IPS DF 6.9 (cell line): ENCODE measurements around the gene DISP1.

ENCODE experiments used
- DNase-seq: peaks from one replicate; pipeline ENCODE4 v3.0.0-alpha.2; 2013; ENCODE audit warnings: low read depth, low spot score
- H3K27ac ChIP-seq: one replicate; pipeline ENCODE4 v1.5.1; 2013; ENCODE audit warnings: low read length, control low read depth
- H3K27me3 ChIP-seq: 2 replicates; pipeline ENCODE4 v1.6.1; 2013; ENCODE audit warnings: mild to moderate bottlenecking, low read length; ENCODE audit not compliant: control insufficient read depth, insufficient read depth
- H3K36me3 ChIP-seq: 2 replicates; pipeline ENCODE4 v1.6.1; 2013; ENCODE audit warnings: low read length; ENCODE audit not compliant: control insufficient read depth, insufficient read depth
- H3K4me1 ChIP-seq: 2 replicates; pipeline ENCODE4 v1.6.1; 2013; ENCODE audit warnings: low read length; ENCODE audit not compliant: control insufficient read depth, insufficient read depth
- H3K4me3 ChIP-seq: 2 replicates; pipeline ENCODE4 v1.5.1; 2013; ENCODE audit warnings: mild to moderate bottlenecking, low read length
- H3K9me3 ChIP-seq: 2 replicates; pipeline ENCODE4 v1.6.1; 2013; ENCODE audit warnings: low read length, inconsistent platforms; ENCODE audit not compliant: control insufficient read depth, insufficient read depth
- WGBS: extraction: QIAGEN DNeasy Blood & Tissue Kit; methylation state at CpG from one replicate; pipeline ENCODE4 v1.1.7; 2013; ENCODE audit warnings: mixed read lengths, missing lambda C conversion rate; ENCODE audit not compliant: insufficient read length, insufficient coverage; 5-methylcytosine and 5-hydroxymethylcytosine counted together

DISP1 gene

DNA sequence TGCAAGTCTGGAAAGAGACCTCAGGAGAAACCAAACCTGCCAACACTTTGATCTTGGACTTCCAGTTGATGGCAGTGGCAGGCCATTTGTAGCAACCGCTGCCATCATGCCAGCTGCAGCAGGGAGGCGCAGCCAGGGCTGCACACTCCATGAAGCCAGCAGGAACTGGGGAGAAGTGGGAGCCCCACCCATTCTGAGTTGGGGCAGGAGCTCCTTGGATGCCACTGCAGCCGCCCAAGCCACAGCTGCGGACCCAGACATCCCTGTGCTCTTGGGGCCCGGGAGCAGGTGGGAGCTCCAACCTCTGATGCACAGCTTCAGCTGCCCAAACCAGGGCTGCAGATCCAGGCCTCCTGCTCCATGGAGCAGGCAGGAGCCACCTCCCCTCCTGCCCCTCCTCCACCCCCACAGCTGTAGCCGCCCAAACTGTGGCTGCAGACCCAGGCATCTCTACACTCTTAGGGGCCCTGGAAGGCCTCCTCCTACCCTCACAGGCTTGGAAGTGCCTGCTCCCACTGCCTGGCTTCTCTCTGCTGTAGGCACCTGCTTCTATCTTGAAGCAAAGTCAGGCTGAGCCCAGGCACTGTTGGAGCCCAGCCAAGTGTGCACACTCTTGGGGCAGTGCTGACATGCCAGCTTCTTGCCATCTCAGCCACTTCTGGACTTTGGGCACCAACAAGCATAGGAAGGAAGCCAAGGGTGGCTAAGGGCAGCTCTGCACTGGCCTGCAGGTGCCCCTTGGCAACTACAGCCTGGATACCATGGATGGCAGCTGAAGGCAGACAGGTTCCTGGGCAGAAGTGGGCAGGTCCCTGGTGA, 20.0 kb upstream of the DISP1 start:
- WGBS: no CpG with 5 or more reads among the region's 6 CpGs
- no peaks in the 10 kb centered on the region for H3K36me3 ChIP-seq
- no peak overlapping the region for H3K27ac ChIP-seq
- no peak overlapping the region for H3K4me3 ChIP-seq
- H3K9me3 ChIP-seq: no peaks in the 10 kb centered on the region
- no peaks in the 10 kb centered on the region; the same call in 1 of the 2 replicates for H3K4me1 ChIP-seq
- no peaks in the 10 kb centered on the region for H3K27me3 ChIP-seq
- no peak for DNase-seq

DNA sequence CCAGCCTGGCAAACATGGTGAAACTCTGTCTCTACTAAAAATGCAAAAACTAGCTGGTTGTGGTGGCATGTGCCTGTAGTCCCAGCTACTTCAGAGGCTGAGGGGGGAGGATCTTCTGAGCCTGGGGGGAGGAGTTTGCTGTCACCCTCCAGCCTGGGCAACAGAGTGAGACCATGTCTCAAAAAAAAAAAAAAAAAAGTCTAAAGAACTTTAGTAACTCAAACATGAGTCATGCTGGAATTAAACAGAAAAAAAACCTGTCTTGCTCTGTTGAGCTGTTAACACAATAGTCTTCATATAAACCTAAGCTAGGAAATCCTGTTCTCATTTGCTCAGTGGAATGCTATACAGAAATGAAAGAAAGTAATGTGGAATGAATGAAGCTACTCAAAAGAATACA, 16.7 kb upstream of the DISP1 start:
- no peaks in the 10 kb centered on the region for H3K36me3 ChIP-seq
- no peaks in the 10 kb centered on the region for H3K9me3 ChIP-seq
- no peak overlapping the region for H3K27ac ChIP-seq
- DNase-seq: no peak
- no peaks in the 10 kb centered on the region for H3K27me3 ChIP-seq
- H3K4me1 ChIP-seq: no peaks in the 10 kb centered on the region; the same call in 1 of the 2 replicates
- no peak overlapping the region for H3K4me3 ChIP-seq

DNA sequence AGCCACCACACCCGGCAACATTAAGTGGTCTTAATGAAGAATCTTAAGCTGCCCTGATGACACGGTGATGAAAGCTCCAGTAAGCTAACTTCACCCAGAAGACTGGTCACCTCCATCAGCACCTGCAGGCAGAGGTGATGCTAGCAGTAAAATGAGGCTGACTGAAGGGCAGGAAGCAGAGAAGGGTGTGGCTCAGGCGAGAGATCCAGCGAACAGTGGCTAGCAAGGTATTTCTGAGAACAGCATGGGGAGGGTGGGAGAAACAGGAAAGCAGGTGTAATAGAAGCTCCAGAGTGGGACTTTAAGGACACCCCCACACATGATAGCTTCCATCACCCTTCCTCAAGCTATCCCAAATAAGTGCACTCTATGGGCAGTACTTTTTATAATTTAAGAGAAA, 15.9 kb upstream of the DISP1 start:
- no CpG with 5 or more reads among the region's 4 CpGs for WGBS
- no peak overlapping the region for H3K4me3 ChIP-seq
- H3K4me1 ChIP-seq: no peaks in the 10 kb centered on the region; the same call in 1 of the 2 replicates
- no peak for DNase-seq
- no peaks in the 10 kb centered on the region for H3K36me3 ChIP-seq
- no peaks in the 10 kb centered on the region for H3K9me3 ChIP-seq
- no peak overlapping the region for H3K27ac ChIP-seq
- H3K27me3 ChIP-seq: no peaks in the 10 kb centered on the region

DNA sequence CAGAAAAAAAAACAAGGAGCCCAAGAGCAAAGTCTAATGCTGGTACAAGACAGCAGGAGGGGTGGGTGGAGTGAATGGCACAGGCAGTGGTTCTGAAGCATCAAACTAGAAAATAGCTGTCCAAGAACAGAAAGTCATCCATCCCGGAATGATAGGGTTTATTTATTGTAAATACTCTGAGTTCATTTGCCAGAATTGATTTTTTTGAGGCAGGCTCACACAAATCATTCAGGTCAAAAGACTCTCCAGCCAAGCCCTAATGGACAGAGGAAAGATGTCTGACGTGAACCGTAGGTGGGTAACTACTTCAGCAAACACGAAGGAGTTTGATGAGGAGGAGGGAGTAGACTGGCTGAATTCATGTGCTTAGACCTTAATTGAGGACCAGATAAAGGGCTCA, 13.8 kb upstream of the DISP1 start:
- H3K4me1 ChIP-seq: no peaks in the 10 kb centered on the region; the same call in 1 of the 2 replicates
- no peak for DNase-seq
- H3K4me3 ChIP-seq: no peak overlapping the region
- WGBS: no CpG with 5 or more reads among the region's 4 CpGs
- H3K36me3 ChIP-seq: no peaks in the 10 kb centered on the region
- H3K27ac ChIP-seq: no peak overlapping the region
- no peaks in the 10 kb centered on the region for H3K9me3 ChIP-seq
- no peaks in the 10 kb centered on the region for H3K27me3 ChIP-seq

DNA sequence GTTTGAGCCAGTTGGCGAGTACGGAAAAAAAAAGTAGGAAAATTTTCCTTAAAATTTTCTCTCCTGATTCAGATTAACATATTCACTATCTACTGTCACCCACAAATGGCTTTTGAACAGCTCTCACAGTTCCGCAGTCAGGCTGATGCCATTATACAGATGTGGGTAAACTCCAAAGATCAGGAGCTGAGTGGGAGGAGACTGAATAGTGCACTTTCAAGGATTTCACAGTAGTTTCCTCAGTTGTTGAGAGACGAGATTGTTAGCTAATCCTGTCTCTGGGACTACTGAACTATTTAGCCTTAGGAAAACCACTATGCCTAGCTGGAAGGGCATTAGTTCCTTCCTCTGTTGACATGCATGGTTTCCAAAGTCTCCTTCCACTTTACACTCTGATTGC, 3.2 kb upstream of the DISP1 start:
- WGBS: no CpG with 5 or more reads among the region's 4 CpGs
- Histone ChIP-seq H3K27ac (no peak overlapping the region), H3K4me1 (no peaks in the 10 kb centered on the region), H3K4me3 (no peak overlapping the region), H3K36me3 (no peaks in the 10 kb centered on the region), H3K27me3 (no peaks in the 10 kb centered on the region), H3K9me3 (no peaks in the 10 kb centered on the region)
- DNase-seq: no peak

DNA sequence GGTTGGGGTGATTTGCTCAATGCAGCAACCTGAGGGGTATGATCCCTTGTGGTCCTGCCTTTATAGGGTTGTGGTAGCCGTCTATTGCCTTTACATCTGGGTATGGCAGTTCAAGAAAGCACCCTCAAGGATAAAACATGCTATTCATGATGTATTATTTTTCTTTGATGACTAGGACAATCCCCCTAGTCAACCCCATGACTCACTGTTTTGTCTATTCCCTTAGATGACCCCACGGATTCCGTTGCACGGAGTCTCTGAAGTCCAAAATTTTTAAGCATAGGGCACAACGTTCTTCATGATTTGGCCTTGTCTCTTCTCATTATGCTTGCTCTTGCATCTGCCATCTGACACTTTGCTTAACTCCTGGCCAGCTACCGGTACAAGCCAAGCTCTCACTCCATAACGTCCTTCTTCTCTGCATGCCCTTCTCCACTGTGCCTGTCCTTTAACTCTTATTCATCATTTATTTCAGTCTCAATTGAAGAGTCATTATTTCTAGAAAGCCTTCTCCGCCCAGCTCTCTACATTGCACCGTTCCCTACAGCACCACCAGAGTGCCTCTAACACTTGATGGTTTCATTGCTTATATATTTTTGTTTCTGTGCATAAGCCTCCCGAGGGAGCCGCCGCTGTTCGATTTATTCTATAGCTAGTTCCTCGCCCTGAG, 838 bp upstream of the DISP1 start:
- Histone ChIP-seq H3K4me3 (no peak overlapping the region), H3K27me3 (no peaks in the 10 kb centered on the region), H3K27ac (no peak overlapping the region), H3K36me3 (no peaks in the 10 kb centered on the region), H3K9me3 (no peaks in the 10 kb centered on the region), H3K4me1 (no peaks in the 10 kb centered on the region)
- DNase-seq: no peak
- WGBS: no CpG with 5 or more reads among the region's 14 CpGs

DNA sequence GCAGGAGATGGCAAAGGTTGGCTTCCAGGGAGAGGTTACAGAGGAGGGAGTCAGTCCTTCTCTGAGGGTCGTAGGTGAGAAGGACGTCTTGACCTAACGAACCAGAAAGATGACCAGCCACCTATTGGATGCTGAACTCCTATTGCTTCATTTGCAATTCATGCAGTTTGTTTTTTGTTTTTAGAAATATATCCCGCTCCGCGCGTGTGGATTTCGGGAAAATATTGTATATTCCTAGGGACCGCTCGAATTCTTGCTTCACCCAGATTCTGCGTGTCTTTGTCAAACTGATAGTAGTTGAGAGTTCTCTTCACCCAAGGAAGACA, 564 bp downstream of the DISP1 start:
- no peaks in the 10 kb centered on the region for H3K9me3 ChIP-seq
- peak overlapping the region; percentile 61; the same call in 1 of the 2 replicates for H3K4me3 ChIP-seq
- H3K27me3 ChIP-seq: no peaks in the 10 kb centered on the region
- no peak for DNase-seq
- H3K4me1 ChIP-seq: no peaks in the 10 kb centered on the region
- H3K36me3 ChIP-seq: no peaks in the 10 kb centered on the region
- no CpG with 5 or more reads among the region's 11 CpGs for WGBS
- H3K27ac ChIP-seq: no peak overlapping the region

DNA sequence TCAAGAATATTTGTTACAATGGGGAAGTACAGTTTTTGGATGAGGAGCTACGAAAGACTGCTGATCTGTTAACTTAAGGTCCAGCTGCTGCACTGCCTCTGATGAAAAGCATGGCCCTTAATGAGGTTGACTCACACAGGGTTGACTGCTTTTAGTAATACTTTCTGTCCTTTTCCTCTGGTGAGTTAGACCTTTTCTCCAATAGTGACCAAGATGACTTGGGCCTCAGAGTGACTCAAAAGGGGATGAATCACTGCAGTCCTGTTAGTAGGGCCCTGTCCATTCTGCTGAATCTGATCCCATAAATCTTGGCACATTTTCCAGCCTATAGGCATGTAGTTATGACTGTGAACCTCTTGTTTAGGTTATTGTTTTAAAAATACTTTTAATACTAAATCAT, 2.7 kb downstream of the DISP1 start:
- no peak overlapping the region for H3K4me3 ChIP-seq
- H3K27me3 ChIP-seq: no peaks in the 10 kb centered on the region
- WGBS: no CpG with 5 or more reads among the region's 1 CpG
- H3K4me1 ChIP-seq: no peaks in the 10 kb centered on the region
- no peaks in the 10 kb centered on the region for H3K9me3 ChIP-seq
- H3K36me3 ChIP-seq: no peaks in the 10 kb centered on the region
- no peak overlapping the region for H3K27ac ChIP-seq
- DNase-seq: no peak

DNA sequence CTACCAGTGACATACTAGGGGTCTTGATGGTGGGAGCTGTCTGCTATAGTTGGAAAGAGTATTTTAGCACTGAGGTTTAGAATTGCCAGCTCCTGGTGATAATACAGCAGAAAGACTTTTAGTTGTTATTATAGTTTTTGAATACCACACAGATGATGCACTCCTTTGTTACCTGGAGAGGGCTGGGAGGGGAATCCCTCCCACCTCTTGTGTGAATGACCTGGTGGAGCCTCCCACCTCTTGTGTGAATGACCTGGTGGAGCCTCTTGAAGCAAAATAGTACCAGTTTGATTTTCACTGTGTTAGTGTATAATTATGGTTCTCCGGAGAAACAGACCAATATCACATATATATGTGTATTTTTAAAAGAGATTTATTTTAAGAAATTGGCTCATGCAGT, 3.3 kb downstream of the DISP1 start:
- Histone ChIP-seq H3K9me3 (no peaks in the 10 kb centered on the region), H3K27me3 (no peaks in the 10 kb centered on the region), H3K27ac (no peak overlapping the region), H3K36me3 (no peaks in the 10 kb centered on the region), H3K4me3 (no peak overlapping the region), H3K4me1 (no peaks in the 10 kb centered on the region)
- DNase-seq: no peak
- no CpG with 5 or more reads among the region's 1 CpG for WGBS

DNA sequence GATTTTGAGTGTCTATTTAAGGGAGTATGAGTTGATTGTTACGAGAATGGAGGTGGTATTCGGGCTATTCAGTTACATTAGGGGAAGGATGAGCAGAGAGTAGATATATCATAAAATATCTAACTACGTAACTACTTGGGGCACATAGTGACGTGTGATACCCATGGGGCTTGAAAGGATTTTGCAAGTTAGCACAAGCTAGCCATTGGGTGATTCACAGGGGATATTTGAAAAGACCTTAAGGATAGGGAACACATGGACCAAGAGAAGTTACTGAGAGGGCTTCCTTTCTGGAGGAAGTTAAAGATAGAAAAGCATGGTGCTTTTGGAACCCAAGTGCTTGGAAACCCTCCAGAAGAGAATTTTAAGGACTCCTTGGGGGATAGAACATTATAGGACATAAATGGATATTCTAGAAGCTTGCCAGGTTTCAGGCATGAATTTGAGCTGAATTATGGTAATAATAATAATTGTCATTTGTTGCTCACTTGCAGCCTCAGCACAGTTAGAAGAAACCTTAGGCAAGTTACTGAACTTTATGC, 5.4 kb downstream of the DISP1 start:
- H3K27ac ChIP-seq: no peak overlapping the region
- H3K27me3 ChIP-seq: no peaks in the 10 kb centered on the region
- no peaks in the 10 kb centered on the region for H3K9me3 ChIP-seq
- 100% methylated on average over 2 of the region's 4 CpGs for WGBS
- no peaks in the 10 kb centered on the region for H3K4me1 ChIP-seq
- no peak for DNase-seq
- H3K4me3 ChIP-seq: no peak overlapping the region
- H3K36me3 ChIP-seq: no peaks in the 10 kb centered on the region
